Gastroesophageal sphincter (tissue), 3 donors: Measurements from ENCODE around the gene RBMS2.

Experiments
- EP300 ChIP-seq: sonication (generic); formaldehyde crosslinking; IDR thresholded peaks from one replicate; pipeline ENCODE4 v1.6.1; 2017; ENCODE audit warnings: antibody characterized with exemption, mild to moderate bottlenecking
- POLR2A ChIP-seq, 2 donors: fragments of 450-650 bp; IDR thresholded peaks; one replicate each; pipeline ENCODE4 v1.6.1; 2017; ENCODE audit warnings: antibody characterized with exemption in 2 of 2, mild to moderate bottlenecking in 2 of 2, moderate library complexity in 1 of 2
- POLR2AphosphoS5 ChIP-seq: sonication (generic); formaldehyde crosslinking; IDR thresholded peaks from one replicate; pipeline ENCODE4 v1.6.1; 2017; ENCODE audit warnings: antibody characterized with exemption
- TF ChIP-seq, protein P1 (sequence below), 4 experiments: fragments of 200-600 bp in 2 of 4; fragments of 450-650 bp in 2 of 4; sonication (generic) in 1 of 4; IDR thresholded peaks; one replicate each; pipeline ENCODE4 v1.5.1; 2017 to 2019; ENCODE audit warnings: antibody characterized with exemption in 4 of 4, mild to moderate bottlenecking in 2 of 4, moderate library complexity in 2 of 4

- TF ChIP-seq, protein P1, sequence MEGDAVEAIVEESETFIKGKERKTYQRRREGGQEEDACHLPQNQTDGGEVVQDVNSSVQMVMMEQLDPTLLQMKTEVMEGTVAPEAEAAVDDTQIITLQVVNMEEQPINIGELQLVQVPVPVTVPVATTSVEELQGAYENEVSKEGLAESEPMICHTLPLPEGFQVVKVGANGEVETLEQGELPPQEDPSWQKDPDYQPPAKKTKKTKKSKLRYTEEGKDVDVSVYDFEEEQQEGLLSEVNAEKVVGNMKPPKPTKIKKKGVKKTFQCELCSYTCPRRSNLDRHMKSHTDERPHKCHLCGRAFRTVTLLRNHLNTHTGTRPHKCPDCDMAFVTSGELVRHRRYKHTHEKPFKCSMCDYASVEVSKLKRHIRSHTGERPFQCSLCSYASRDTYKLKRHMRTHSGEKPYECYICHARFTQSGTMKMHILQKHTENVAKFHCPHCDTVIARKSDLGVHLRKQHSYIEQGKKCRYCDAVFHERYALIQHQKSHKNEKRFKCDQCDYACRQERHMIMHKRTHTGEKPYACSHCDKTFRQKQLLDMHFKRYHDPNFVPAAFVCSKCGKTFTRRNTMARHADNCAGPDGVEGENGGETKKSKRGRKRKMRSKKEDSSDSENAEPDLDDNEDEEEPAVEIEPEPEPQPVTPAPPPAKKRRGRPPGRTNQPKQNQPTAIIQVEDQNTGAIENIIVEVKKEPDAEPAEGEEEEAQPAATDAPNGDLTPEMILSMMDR (IDR thresholded peaks at IDR 0.05) = no peak
- TF ChIP-seq POLR2A (IDR thresholded peaks at IDR 0.05) (no peak), POLR2AphosphoS5 (no peak), EP300 (no peak)
Observed at GRCh38 chr12:56599041-56599440, 77.4 kb downstream of the RBMS2 start.
